DMS153 treated with DMSO at 0.1 percent for 48 hours (cell line): ENCODE results near the gene KNOP1.

Source experiments
- DNase-seq: peaks from one replicate; lab custom pipeline; 2025; ENCODE audit not compliant: unreplicated experiment; lab: John Stamatoyannopoulos, UW

The KNOP1 gene

GRCh38 chr16:19708296-19709205 is 9.5 kb downstream of the KNOP1 start:
- no peak for DNase-seq

GRCh38 chr16:19707569-19708295 is 10.3 kb downstream of the KNOP1 start:
- DNase-seq: no peak

- no peak for DNase-seq
Measured at GRCh38 chr16:19706846-19707245, 11.2 kb downstream of the KNOP1 start.

GRCh38 chr16:19705843-19706242 is 12.2 kb downstream of the KNOP1 start:
- no peak for DNase-seq

- DNase-seq: no peak
Measured at GRCh38 chr16:19705146-19705501, 12.9 kb downstream of the KNOP1 start.

GRCh38 chr16:19704321-19705145 is 13.5 kb downstream of the KNOP1 start:
- DNase-seq: no peak

- no peak for DNase-seq
Measured at GRCh38 chr16:19703172-19703889, 14.7 kb downstream of the KNOP1 start.

GRCh38 chr16:19701091-19701490 is 16.9 kb downstream of the KNOP1 start:
- DNase-seq: no peak

GRCh38 chr16:19700319-19700781 is 17.7 kb downstream of the KNOP1 start:
- DNase-seq: peak; percentile 4

- DNase-seq: no peak
Measured at GRCh38 chr16:19699472-19699871, 18.6 kb downstream of the KNOP1 start.

GRCh38 chr16:19698480-19699465 is 19.3 kb downstream of the KNOP1 start:
- no peak for DNase-seq

GRCh38 chr16:19697756-19698318 is 20.2 kb downstream of the KNOP1 start:
- no peak for DNase-seq

- peak; percentile 42 for DNase-seq
Measured at GRCh38 chr16:19696961-19697360, 21.1 kb downstream of the KNOP1 start.

GRCh38 chr16:19696328-19696727 is 21.7 kb downstream of the KNOP1 start:
- peak; percentile 88 for DNase-seq

- DNase-seq: no peak
Measured at GRCh38 chr16:19694989-19695388, 23.0 kb downstream of the KNOP1 start.

- DNase-seq: no peak
Measured at GRCh38 chr16:19691161-19691711, 26.8 kb downstream of the KNOP1 start.

GRCh38 chr16:19690196-19690595 is 27.8 kb downstream of the KNOP1 start:
- no peak for DNase-seq

- no peak for DNase-seq
Measured at GRCh38 chr16:19689342-19689741, 28.7 kb downstream of the KNOP1 start.
